SK-N-SH (cell line): Measurements from ENCODE around the gene TBL1X. TPM values are rescaled to one million over a fixed set of nuclear protein-coding genes. Genes with fewer than 3 reads are reported as not detected.

Source experiments
- CTCF ChIA-PET: fragments of 300-600, 350-600 bp; formaldehyde crosslinking; extraction: SDS; loops from one replicate; lab custom pipeline; 2021; lab: Yijun Ruan, JAX
- POLR2A ChIA-PET: fragments of 350-600 bp; sonication (Branson Sonifier 250); formaldehyde crosslinking; extraction: SDS; loops from one replicate; lab custom pipeline; 2020; ENCODE audit warnings: antibody characterized with exemption, inconsistent platforms; lab: Yijun Ruan, JAX
- DNase-seq: peaks from one replicate; pipeline ENCODE4 v3.0.0; 2012
- H2AFZ ChIP-seq: fragments of 200-600 bp; sonication (generic); 2 replicates; pipeline ENCODE4 v1.8.1; 2016; ENCODE audit warnings: antibody characterized with exemption, mild to moderate bottlenecking, low read depth
- H3F3A ChIP-seq: fragments of 200-600 bp; sonication (generic); replicated peaks from 2 replicates; pipeline ENCODE3; 2016; ENCODE audit warnings: antibody characterized with exemption, mild to moderate bottlenecking; ENCODE audit not compliant: insufficient read depth
- H3K27ac ChIP-seq, 2 experiments: fragments of 200-500 bp in 1 of 2; fragments of 200-600 bp in 1 of 2; sonication (Bioruptor generic) in 1 of 2; sonication (generic), shearing (Covaris generic) in 1 of 2; 2 replicates each; pipeline versions ENCODE4 v1.5.1 to v1.6.1; 2014 to 2016; ENCODE audit warnings: low read depth in 2 of 2, inconsistent platforms in 1 of 2, low read length in 1 of 2, mild to moderate bottlenecking in 1 of 2, mixed read lengths in 1 of 2
- H3K27me3 ChIP-seq: fragments of 200-600 bp; sonication (generic), shearing (Covaris generic); 2 replicates; pipeline ENCODE4 v1.6.1; 2016; ENCODE audit warnings: mixed run types; ENCODE audit not compliant: insufficient read depth
- H3K36me3 ChIP-seq, 2 experiments: fragments of 200-500 bp in 1 of 2; fragments of 200-600 bp in 1 of 2; sonication (Bioruptor generic) in 1 of 2; sonication (generic) in 1 of 2; replicated peaks in 1 of 2; 2 replicates each; pipeline versions ENCODE3 to v1.5.1; 2014 to 2016; ENCODE audit warnings: low read length in 1 of 2, mild to moderate bottlenecking in 1 of 2; ENCODE audit not compliant: insufficient read depth in 2 of 2, control insufficient read depth in 1 of 2
- H3K4me1 ChIP-seq, 2 experiments: fragments of 200-500 bp in 1 of 2; fragments of 200-600 bp in 1 of 2; sonication (Bioruptor generic) in 1 of 2; sonication (generic), shearing (Covaris generic) in 1 of 2; 2 replicates each; pipeline versions ENCODE4 v1.5.1 to v1.6.1; 2014 to 2016; ENCODE audit warnings: low read depth in 1 of 2, low read length in 1 of 2, mixed run types in 1 of 2; ENCODE audit not compliant: insufficient read depth in 2 of 2, control insufficient read depth in 1 of 2
- H3K4me2 ChIP-seq: fragments of 200-600 bp; sonication (generic), shearing (Covaris generic); 2 replicates; pipeline ENCODE4 v1.6.1; 2017; ENCODE audit warnings: mixed run types
- H3K4me3 ChIP-seq, 2 experiments: fragments of 200-500 bp in 1 of 2; fragments of 200-600 bp in 1 of 2; sonication (Bioruptor generic) in 1 of 2; sonication (generic), shearing (Covaris generic) in 1 of 2; 2 replicates each; pipeline versions ENCODE4 v1.5.1 to v1.8.1; 2014 to 2016; ENCODE audit warnings: low read depth in 2 of 2, inconsistent platforms in 1 of 2, low read length in 1 of 2, mild to moderate bottlenecking in 1 of 2, mixed read lengths in 1 of 2, moderate library complexity in 1 of 2
- H3K79me2 ChIP-seq: fragments of 200-600 bp; sonication (generic); 2 replicates; pipeline ENCODE4 v1.8.1; 2017; ENCODE audit warnings: mild to moderate bottlenecking; ENCODE audit not compliant: insufficient read depth
- H3K9ac ChIP-seq: fragments of 200-600 bp; sonication (generic); 2 replicates; pipeline ENCODE4 v1.6.1; 2017; ENCODE audit warnings: mixed run types
- H3K9me2 ChIP-seq: fragments of 200-600 bp; sonication (generic); 2 replicates; pipeline ENCODE4 v1.6.1; 2017; ENCODE audit warnings: mixed run types
- H3K9me3 ChIP-seq: fragments of 200-600 bp; sonication (generic); 2 replicates; pipeline ENCODE4 v1.6.1; 2017; ENCODE audit warnings: mixed run types, mild to moderate bottlenecking, moderate library complexity
- H4K20me1 ChIP-seq: fragments of 200-600 bp; sonication (generic); 2 replicates; pipeline ENCODE4 v1.6.1; 2017; ENCODE audit warnings: mild to moderate bottlenecking, mixed run types; ENCODE audit not compliant: insufficient read depth
- CTCF ChIP-seq: fragments of 200-600 bp; sonication (generic); IDR thresholded peaks from 2 replicates; pipeline ENCODE4 v1.6.1; 2017; ENCODE audit warnings: antibody characterized with exemption, mild to moderate bottlenecking, moderate library complexity
- FOXJ3 ChIP-seq: sonication (generic); formaldehyde crosslinking; IDR thresholded peaks from 2 replicates; pipeline ENCODE4 v1.5.1; 2020; ENCODE audit warnings: mild to moderate bottlenecking, missing genetic modification reagents
- FOXM1 ChIP-seq: IDR thresholded peaks from 2 replicates; pipeline ENCODE4 v1.4.0; 2012; ENCODE audit warnings: low read depth, mild to moderate bottlenecking
- IRF3 ChIP-seq: fragments of 150-350 bp; IDR thresholded peaks from 2 replicates; pipeline ENCODE4 v1.6.1; 2016; ENCODE audit warnings: mild to moderate bottlenecking, low read depth, low read length
- MAX ChIP-seq: IDR thresholded peaks from 2 replicates; pipeline ENCODE4 v1.4.0; 2012; ENCODE audit warnings: low read depth
- MXI1 ChIP-seq: IDR thresholded peaks from 2 replicates; pipeline ENCODE4 v1.6.1; 2012; ENCODE audit warnings: mild to moderate bottlenecking, low read depth, low read length, improper control_type of control experiment
- POLR2AphosphoS5 ChIP-seq: IDR thresholded peaks from 2 replicates; pipeline ENCODE4 v1.6.1; 2012; ENCODE audit warnings: low read depth, low read length
- RAD21 ChIP-seq: IDR thresholded peaks from 2 replicates; pipeline ENCODE4 v1.6.1; 2012; ENCODE audit warnings: mild to moderate bottlenecking, low read length
- RCOR1 ChIP-seq: fragments of 150-350 bp; IDR thresholded peaks from 2 replicates; pipeline ENCODE4 v1.6.1; 2017; ENCODE audit warnings: antibody characterized with exemption, low read length
- RFX5 ChIP-seq: IDR thresholded peaks from 2 replicates; pipeline ENCODE4 v1.6.1; 2012; ENCODE audit warnings: mild to moderate bottlenecking, improper control_type of control experiment, low read length
- SMC3 ChIP-seq: IDR thresholded peaks from 2 replicates; pipeline ENCODE4 v1.6.1; 2012; ENCODE audit warnings: low read depth, low read length, improper control_type of control experiment
- TCF12 ChIP-seq: IDR thresholded peaks from 2 replicates; pipeline ENCODE4 v1.4.0; 2012
- USF1 ChIP-seq: IDR thresholded peaks from 2 replicates; pipeline ENCODE4 v1.4.0; 2012; ENCODE audit warnings: low read depth, borderline replicate concordance
- USF2 ChIP-seq: fragments of 150-350 bp; IDR thresholded peaks from 2 replicates; pipeline ENCODE4 v1.6.1; 2017; ENCODE audit warnings: antibody characterized with exemption, low read length, low read depth, borderline replicate concordance
- ZBTB33 ChIP-seq: IDR thresholded peaks from 2 replicates; pipeline ENCODE4 v1.4.0; 2012; ENCODE audit warnings: low read depth, borderline replicate concordance
- WGBS: methylation state at CpG from one replicate; pipeline ENCODE4 v1.1.6; 2017; ENCODE audit warnings: low lambda C conversion rate; 5-methylcytosine and 5-hydroxymethylcytosine counted together
- polyA plus RNA-seq, 3 experiments: library from polyadenylated mRNA; depleted of rRNA; stranded (reverse); fragments of >200 nt; gene quantifications; 2 replicates each; pipeline ENCODE4 v1.2.3, GENCODE V29; 2012

The TBL1X gene
- polyA plus RNA-seq, 1 of the 3 experiments (the other 2 are of a cell fraction), result 10.6 TPM

- H3K36me3 ChIP-seq, result no peaks in the 10 kb centered on the region
- WGBS, result 48% methylated on average over 9 of the region's 9 CpGs
- H3K27ac ChIP-seq, result no peak overlapping the region
- no peaks in the 10 kb centered on the region for H3K9me3 ChIP-seq
- H3F3A ChIP-seq, result no peaks in the 10 kb centered on the region
- H3K9ac ChIP-seq, result no peak overlapping the region
- H4K20me1 ChIP-seq, result no peaks in the 10 kb centered on the region
- ChIA-PET POLR2A (no interaction called here), CTCF (no interaction called here)
- no peaks in the 10 kb centered on the region for H3K79me2 ChIP-seq
- H3K9me2 ChIP-seq, result no peaks in the 10 kb centered on the region
- H3K4me2 ChIP-seq, result no peak overlapping the region
- no peaks in the 10 kb centered on the region; a peak in 1 of 4 replicates for H3K4me1 ChIP-seq
- no peak overlapping the region for H2AFZ ChIP-seq
- no peak for TF ChIP-seq MXI1
- TF ChIP-seq, all 33 proteins: peak for 0
- no peak overlapping the region for H3K4me3 ChIP-seq
- no peaks in the 10 kb centered on the region; the same call in 1 of the 2 replicates for H3K27me3 ChIP-seq
- no peak for DNase-seq
These were observed 216.2 kb downstream of the TBL1X start for GRCh38 chrX:9681011-9681410.

- H3K4me1 ChIP-seq, result no peaks in the 10 kb centered on the region; a peak in 1 of 4 replicates
- no peak overlapping the region for H3K27ac ChIP-seq
- no peaks in the 10 kb centered on the region for H3F3A ChIP-seq
- no peak overlapping the region for H3K4me2 ChIP-seq
- no peaks in the 10 kb centered on the region for H4K20me1 ChIP-seq
- no peak overlapping the region for H2AFZ ChIP-seq
- no peaks in the 10 kb centered on the region for H3K9me3 ChIP-seq
- no peak overlapping the region for H3K4me3 ChIP-seq
- ChIA-PET POLR2A (no interaction called here), CTCF (no interaction called here)
- no peak overlapping the region for H3K9ac ChIP-seq
- H3K9me2 ChIP-seq, result no peaks in the 10 kb centered on the region
- no peak for DNase-seq
- WGBS, result 42% methylated on average over 4 of the region's 4 CpGs
- no peaks in the 10 kb centered on the region; the same call in 1 of the 2 replicates for H3K27me3 ChIP-seq
- no peaks in the 10 kb centered on the region for H3K79me2 ChIP-seq
- H3K36me3 ChIP-seq, result no peaks in the 10 kb centered on the region
- no peak for TF ChIP-seq USF2
- TF ChIP-seq TCF12, result no peak
- TF ChIP-seq USF1, result no peak
- no peak for TF ChIP-seq FOXM1
- TF ChIP-seq RFX5, result no peak
These were observed 216.6 kb downstream of the TBL1X start for GRCh38 chrX:9681422-9681821.

GRCh38 chrX:9682456-9682855 is 217.6 kb downstream of the TBL1X start:
- Histone ChIP-seq H2AFZ (no peak overlapping the region), H3K4me2 (no peak overlapping the region), H3K36me3 (no peaks in the 10 kb centered on the region), H3K27me3 (no peaks in the 10 kb centered on the region; the same call in 1 of the 2 replicates), H3K9ac (no peak overlapping the region), H3K4me3 (no peak overlapping the region), H3K4me1 (no peaks in the 10 kb centered on the region; a peak in 1 of 4 replicates), H3K9me2 (no peaks in the 10 kb centered on the region), H4K20me1 (no peaks in the 10 kb centered on the region), H3K27ac (no peak overlapping the region), H3K79me2 (no peaks in the 10 kb centered on the region), H3F3A (no peaks in the 10 kb centered on the region), H3K9me3 (no peaks in the 10 kb centered on the region)
- WGBS, result 56% methylated on average over 9 of the region's 10 CpGs
- POLR2A ChIA-PET, result no interaction called here
- CTCF ChIA-PET, result no interaction called here
- DNase-seq, result no peak
- TF ChIP-seq MAX, result no peak
- TF ChIP-seq POLR2AphosphoS5, result no peak
- TF ChIP-seq CTCF, result peak; percentile 19; the same call in 1 of the 2 replicates
- no peak for TF ChIP-seq IRF3
- no peak for TF ChIP-seq ZBTB33
- TF ChIP-seq SMC3, result peak; percentile 22; the same call in 1 of the 2 replicates
- no peak for TF ChIP-seq RCOR1
- TF ChIP-seq MXI1, result no peak
- TF ChIP-seq FOXJ3 (CRISPR knock-in tag), result no peak
- TF ChIP-seq RAD21, result peak; percentile 46
